Trophoblast cell (in vitro differentiated cells and primary cell): Measurements from ENCODE around the gene SCRG1. TPM values are rescaled to one million over a fixed set of nuclear protein-coding genes. Genes with fewer than 3 reads are reported as not detected.

Source experiments
- DNase-seq, 2 donors: peaks; one replicate each; pipeline ENCODE4 v3.0.0-alpha.2; 2016
- H2AFZ ChIP-seq: 2 replicates; pipeline ENCODE4 v1.6.1; 2013; ENCODE audit warnings: low read length, moderate library complexity, mild to moderate bottlenecking; ENCODE audit not compliant: insufficient read depth, poor library complexity
- H2AK5ac ChIP-seq: 2 replicates; pipeline ENCODE4 v1.6.1; 2013; ENCODE audit warnings: mild to moderate bottlenecking, low read length
- H2BK120ac ChIP-seq: 2 replicates; pipeline ENCODE4 v1.6.1; 2013; ENCODE audit warnings: low read length, mild to moderate bottlenecking, moderate library complexity; ENCODE audit not compliant: insufficient read depth, poor library complexity
- H2BK12ac ChIP-seq: 2 replicates; pipeline ENCODE4 v1.6.1; 2013; ENCODE audit warnings: mild to moderate bottlenecking, low read length, moderate library complexity
- H2BK5ac ChIP-seq: 2 replicates; pipeline ENCODE4 v1.6.1; 2013; ENCODE audit warnings: low read length, low read depth, moderate library complexity, mild to moderate bottlenecking; ENCODE audit not compliant: poor library complexity
- H3K14ac ChIP-seq: 2 replicates; pipeline ENCODE4 v1.6.1; 2013; ENCODE audit warnings: mild to moderate bottlenecking, low read length
- H3K18ac ChIP-seq: 2 replicates; pipeline ENCODE4 v1.6.1; 2013; ENCODE audit warnings: mild to moderate bottlenecking, low read length
- H3K23ac ChIP-seq: 2 replicates; pipeline ENCODE4 v1.6.1; 2013; ENCODE audit warnings: low read length
- H3K27ac ChIP-seq: 2 replicates; pipeline ENCODE4 v1.5.1; 2013; ENCODE audit warnings: low read depth, mild to moderate bottlenecking, inconsistent platforms, low read length, moderate library complexity
- H3K27me3 ChIP-seq: 2 replicates; pipeline ENCODE4 v1.6.1; 2013; ENCODE audit warnings: inconsistent platforms, mild to moderate bottlenecking, low read length, moderate library complexity; ENCODE audit not compliant: insufficient read depth
- H3K36me3 ChIP-seq, 2 experiments: 1 replicate in 1 of 2; 2 replicates in 1 of 2; pipeline ENCODE4 v1.6.1; 2013; ENCODE audit warnings: low read length in 2 of 2, mild to moderate bottlenecking in 2 of 2, moderate library complexity in 1 of 2; ENCODE audit not compliant: insufficient read depth in 2 of 2, control insufficient read depth in 1 of 2
- H3K4ac ChIP-seq: 2 replicates; pipeline ENCODE4 v1.6.1; 2013; ENCODE audit warnings: low read depth, mild to moderate bottlenecking, low read length, moderate library complexity
- H3K4me1 ChIP-seq, 2 experiments: 1 replicate in 1 of 2; 2 replicates in 1 of 2; pipeline ENCODE4 v1.6.1; 2013; ENCODE audit warnings: low read length in 2 of 2, mild to moderate bottlenecking in 2 of 2, moderate library complexity in 1 of 2; ENCODE audit not compliant: insufficient read depth in 2 of 2, control insufficient read depth in 1 of 2
- H3K4me2 ChIP-seq: 2 replicates; pipeline ENCODE4 v1.6.1; 2013; ENCODE audit warnings: inconsistent platforms, mild to moderate bottlenecking, low read length, moderate library complexity
- H3K4me3 ChIP-seq: 2 replicates; pipeline ENCODE4 v1.5.1; 2013; ENCODE audit warnings: mild to moderate bottlenecking, low read depth, low read length, inconsistent platforms
- H3K79me1 ChIP-seq: one replicate; pipeline ENCODE4 v1.6.1; 2013; ENCODE audit warnings: low read length
- H3K79me2 ChIP-seq: 2 replicates; pipeline ENCODE4 v1.6.1; 2013; ENCODE audit warnings: low read length, mild to moderate bottlenecking; ENCODE audit not compliant: control insufficient read depth, insufficient read depth, poor library complexity
- H3K9ac ChIP-seq: 2 replicates; pipeline ENCODE4 v1.6.1; 2013; ENCODE audit warnings: mild to moderate bottlenecking, low read length
- H3K9me3 ChIP-seq: 2 replicates; pipeline ENCODE4 v1.6.1; 2013; ENCODE audit warnings: low read depth, mild to moderate bottlenecking, control low read depth, inconsistent platforms, low read length; ENCODE audit not compliant: insufficient read depth
- H4K12ac ChIP-seq: 2 replicates; pipeline ENCODE4 v1.6.1; 2013; ENCODE audit warnings: low read depth, mild to moderate bottlenecking, low read length, moderate library complexity
- H4K8ac ChIP-seq: 2 replicates; pipeline ENCODE4 v1.6.1; 2013; ENCODE audit warnings: low read depth, mild to moderate bottlenecking, low read length, moderate library complexity
- H4K91ac ChIP-seq: one replicate; pipeline ENCODE4 v1.6.1; 2013; ENCODE audit warnings: low read depth, mild to moderate bottlenecking, low read length, moderate library complexity
- WGBS: extraction: QIAGEN DNeasy Blood & Tissue Kit; methylation state at CpG from one replicate; pipeline ENCODE4 v1.1.7; 2013; ENCODE audit warnings: missing lambda C conversion rate; ENCODE audit not compliant: insufficient read length, insufficient coverage; ENCODE audit errors: extremely low coverage; 5-methylcytosine and 5-hydroxymethylcytosine counted together
- polyA plus RNA-seq: library from polyadenylated mRNA; stranded (reverse); fragments of 200-250 nt; gene quantifications from 2 replicates; pipeline ENCODE4 v1.2.3, GENCODE V29; 2013

The SCRG1 gene
- 0.25 and 0.29 TPM in 2 replicates for polyA plus RNA-seq

GRCh38 chr4:173398779-173399415 is at the start of gene SCRG1:
TSS of gene SCRG1 (minus strand) at chr4:173399116. CDS start at chr4:173391414, 7,702 bp downstream.
- Histone ChIP-seq H2AFZ (no peak within 1 kb of the TSS), H3K14ac (no peak within 1 kb of the TSS), H3K4me3 (no peak within 1 kb of the TSS), H2BK12ac (no peak within 1 kb of the TSS), H3K36me3 (no peaks in the 10 kb centered on the region), H3K4me2 (no peak within 1 kb of the TSS), H3K79me1 (no peaks in the 10 kb centered on the region), H3K23ac (no peak within 1 kb of the TSS), H3K27ac (no peak within 1 kb of the TSS), H3K79me2 (no peaks in the 10 kb centered on the region), H3K9me3 (no peaks in the 10 kb centered on the region), H3K27me3 (no peaks in the 10 kb centered on the region), H2BK120ac (no peak within 1 kb of the TSS), H4K91ac (no peak within 1 kb of the TSS), H4K8ac (no peak within 1 kb of the TSS), H3K4me1 (no peaks in the 10 kb centered on the region), H2AK5ac (no peak within 1 kb of the TSS), H4K12ac (no peak within 1 kb of the TSS), H3K18ac (no peak within 1 kb of the TSS), H3K9ac (no peak within 1 kb of the TSS), H3K4ac (no peak within 1 kb of the TSS), H2BK5ac (no peak within 1 kb of the TSS)
- no CpG with 5 or more reads among the region's 4 CpGs for WGBS
- DNase-seq: no peak

GRCh38 chr4:173448103-173448502 is 49.2 kb upstream of the SCRG1 start:
- H3K4me3 ChIP-seq: no peak overlapping the region
- no peak overlapping the region for H2BK120ac ChIP-seq
- H3K4ac ChIP-seq: no peak overlapping the region
- H3K36me3 ChIP-seq: no peaks in the 10 kb centered on the region
- no peak for DNase-seq
- no peaks in the 10 kb centered on the region for H3K79me1 ChIP-seq
- no peaks in the 10 kb centered on the region for H3K27me3 ChIP-seq
- H2AFZ ChIP-seq: no peak overlapping the region
- H3K79me2 ChIP-seq: no peaks in the 10 kb centered on the region
- H4K91ac ChIP-seq: no peak overlapping the region
- H3K4me1 ChIP-seq: peaks cover 0 to 3% of the 10 kb centered on the region in 2 experiments
- no peak overlapping the region for H2BK5ac ChIP-seq
- no peaks in the 10 kb centered on the region for H3K9me3 ChIP-seq
- no peak overlapping the region for H3K4me2 ChIP-seq
- H3K14ac ChIP-seq: no peak overlapping the region
- no peak overlapping the region for H4K8ac ChIP-seq
- no peak overlapping the region for H2BK12ac ChIP-seq
- H3K9ac ChIP-seq: no peak overlapping the region
- H3K23ac ChIP-seq: no peak overlapping the region
- H3K18ac ChIP-seq: no peak overlapping the region
- no peak overlapping the region for H4K12ac ChIP-seq
- no CpG with 5 or more reads among the region's 2 CpGs for WGBS
- no peak overlapping the region for H3K27ac ChIP-seq
- no peak overlapping the region for H2AK5ac ChIP-seq

GRCh38 chr4:173446416-173446815 is 47.5 kb upstream of the SCRG1 start:
- Histone ChIP-seq H3K4ac (no peak overlapping the region), H4K91ac (no peak overlapping the region), H3K4me1 (peaks cover 0 to 3% of the 10 kb centered on the region in 2 experiments), H2BK5ac (no peak overlapping the region), H2BK120ac (no peak overlapping the region), H3K18ac (no peak overlapping the region), H4K12ac (no peak overlapping the region), H3K4me2 (no peak overlapping the region), H3K14ac (no peak overlapping the region), H3K27me3 (no peaks in the 10 kb centered on the region), H4K8ac (no peak overlapping the region), H2BK12ac (no peak overlapping the region), H3K36me3 (no peaks in the 10 kb centered on the region), H3K9me3 (no peaks in the 10 kb centered on the region), H2AFZ (no peak overlapping the region), H3K79me2 (no peaks in the 10 kb centered on the region), H3K79me1 (no peaks in the 10 kb centered on the region), H2AK5ac (no peak overlapping the region), H3K27ac (no peak overlapping the region), H3K4me3 (no peak overlapping the region), H3K9ac (no peak overlapping the region), H3K23ac (no peak overlapping the region)
- no CpG with 5 or more reads among the region's 1 CpG for WGBS
- no peak for DNase-seq

GRCh38 chr4:173443121-173443520 is 44.2 kb upstream of the SCRG1 start:
- Histone ChIP-seq H4K91ac (no peak overlapping the region), H3K9ac (no peak overlapping the region), H3K27me3 (no peaks in the 10 kb centered on the region), H3K14ac (no peak overlapping the region), H3K9me3 (no peaks in the 10 kb centered on the region), H3K4me3 (no peak overlapping the region), H3K4me1 (no peaks in the 10 kb centered on the region), H3K18ac (no peak overlapping the region), H2BK120ac (no peak overlapping the region), H4K12ac (no peak overlapping the region), H2AK5ac (no peak overlapping the region), H3K4ac (no peak overlapping the region), H3K27ac (no peak overlapping the region), H3K23ac (no peak overlapping the region), H2BK5ac (no peak overlapping the region), H2AFZ (no peak overlapping the region), H3K79me1 (no peaks in the 10 kb centered on the region), H4K8ac (no peak overlapping the region), H3K79me2 (no peaks in the 10 kb centered on the region), H3K4me2 (no peak overlapping the region), H2BK12ac (no peak overlapping the region), H3K36me3 (no peaks in the 10 kb centered on the region)
- no peak for DNase-seq
